HG03103 (cell line): ENCODE results near the gene LAMA3.

Experiments
- ATAC-seq: cut with Tn5 transposase; IDR thresholded peaks from one replicate; pipeline ENCODE4 v1.9.1; 2021; ENCODE audit warnings: low read depth; ENCODE audit not compliant: unreplicated experiment

The LAMA3 gene

GRCh38 chr18:23930002-23930401 is 240.7 kb downstream of the LAMA3 start:
- ATAC-seq: no peak

- no peak for ATAC-seq
These were observed 243.3 kb downstream of the LAMA3 start for GRCh38 chr18:23932385-23933067.

- no peak for ATAC-seq
These were observed 244.2 kb downstream of the LAMA3 start for GRCh38 chr18:23933407-23933806.

GRCh38 chr18:23934252-23934651 is 245.0 kb downstream of the LAMA3 start:
- ATAC-seq: no peak

- no peak for ATAC-seq
These were observed 245.6 kb downstream of the LAMA3 start for GRCh38 chr18:23934863-23935262.

- no peak for ATAC-seq
These were observed 246.6 kb downstream of the LAMA3 start for GRCh38 chr18:23935804-23936203.

- no peak for ATAC-seq
These were observed 247.2 kb downstream of the LAMA3 start for GRCh38 chr18:23936381-23936958.

GRCh38 chr18:23938043-23938756 is 248.9 kb downstream of the LAMA3 start:
- ATAC-seq: no peak

- ATAC-seq: no peak
These were observed 249.7 kb downstream of the LAMA3 start for GRCh38 chr18:23938901-23939341.

GRCh38 chr18:23939366-23939765 is 250.1 kb downstream of the LAMA3 start:
- no peak for ATAC-seq

- no peak for ATAC-seq
These were observed 250.6 kb downstream of the LAMA3 start for GRCh38 chr18:23939896-23940295.

- ATAC-seq: no peak
These were observed 252.5 kb downstream of the LAMA3 start for GRCh38 chr18:23941791-23942190.

GRCh38 chr18:23943104-23943503 is 253.9 kb downstream of the LAMA3 start:
- ATAC-seq: peak; percentile 68

- ATAC-seq: no peak
These were observed 254.8 kb downstream of the LAMA3 start for GRCh38 chr18:23943903-23944624.

GRCh38 chr18:23945416-23946079 is 256.3 kb downstream of the LAMA3 start:
- peak; percentile 49 for ATAC-seq

GRCh38 chr18:23949863-23950262 is 260.6 kb downstream of the LAMA3 start:
- no peak for ATAC-seq

GRCh38 chr18:23950644-23951043 is 261.4 kb downstream of the LAMA3 start:
- no peak for ATAC-seq

GRCh38 chr18:23951206-23951605 is 262.0 kb downstream of the LAMA3 start:
- no peak for ATAC-seq

GRCh38 chr18:23953984-23954383 is 264.7 kb downstream of the LAMA3 start:
- no peak for ATAC-seq

GRCh38 chr18:23956483-23956882 is 267.2 kb downstream of the LAMA3 start:
- ATAC-seq: no peak

- ATAC-seq: no peak
These were observed 268.8 kb downstream of the LAMA3 start for GRCh38 chr18:23958036-23958435.
